GM10266 (cell line): Measurements from ENCODE around the gene AGPAT4.
"Not testable (repeated sequence)": the region's sequence is repeated elsewhere in the genome, so short reads cannot be mapped to it uniquely, and the experiment has no call there.

ENCODE experiments used
- DNase-seq: peaks from one replicate; pipeline ENCODE4 v3.0.0; 2012; ENCODE audit errors: extremely low spot score
- TF ChIP-seq, protein P1 (sequence below): IDR thresholded peaks from 2 replicates; pipeline ENCODE4 v1.5.1; 2012; ENCODE audit warnings: mild to moderate bottlenecking, low read depth; ENCODE audit not compliant: control insufficient read depth, insufficient read depth; ENCODE audit errors: missing control alignments

Gene AGPAT4

DNA sequence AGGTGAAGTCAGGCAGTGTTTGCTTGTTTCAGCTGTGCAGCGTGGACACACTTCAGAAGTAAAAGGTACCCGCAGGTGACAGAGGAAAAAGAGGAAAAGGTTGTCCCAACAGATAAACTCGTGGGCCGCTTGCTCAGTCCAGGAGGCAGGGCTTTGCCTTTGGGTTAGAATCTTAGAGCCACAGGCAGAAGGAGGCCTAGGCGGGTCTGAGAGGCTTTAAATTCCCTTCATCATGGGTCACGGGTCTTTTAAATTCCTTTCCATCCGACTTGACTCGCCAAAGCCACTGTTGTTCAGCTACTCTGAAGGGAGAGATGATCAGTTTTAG is 48.2 kb downstream of the AGPAT4 start:
- TF ChIP-seq, protein P1, sequence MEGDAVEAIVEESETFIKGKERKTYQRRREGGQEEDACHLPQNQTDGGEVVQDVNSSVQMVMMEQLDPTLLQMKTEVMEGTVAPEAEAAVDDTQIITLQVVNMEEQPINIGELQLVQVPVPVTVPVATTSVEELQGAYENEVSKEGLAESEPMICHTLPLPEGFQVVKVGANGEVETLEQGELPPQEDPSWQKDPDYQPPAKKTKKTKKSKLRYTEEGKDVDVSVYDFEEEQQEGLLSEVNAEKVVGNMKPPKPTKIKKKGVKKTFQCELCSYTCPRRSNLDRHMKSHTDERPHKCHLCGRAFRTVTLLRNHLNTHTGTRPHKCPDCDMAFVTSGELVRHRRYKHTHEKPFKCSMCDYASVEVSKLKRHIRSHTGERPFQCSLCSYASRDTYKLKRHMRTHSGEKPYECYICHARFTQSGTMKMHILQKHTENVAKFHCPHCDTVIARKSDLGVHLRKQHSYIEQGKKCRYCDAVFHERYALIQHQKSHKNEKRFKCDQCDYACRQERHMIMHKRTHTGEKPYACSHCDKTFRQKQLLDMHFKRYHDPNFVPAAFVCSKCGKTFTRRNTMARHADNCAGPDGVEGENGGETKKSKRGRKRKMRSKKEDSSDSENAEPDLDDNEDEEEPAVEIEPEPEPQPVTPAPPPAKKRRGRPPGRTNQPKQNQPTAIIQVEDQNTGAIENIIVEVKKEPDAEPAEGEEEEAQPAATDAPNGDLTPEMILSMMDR: no peak
- DNase-seq: no peak

DNA sequence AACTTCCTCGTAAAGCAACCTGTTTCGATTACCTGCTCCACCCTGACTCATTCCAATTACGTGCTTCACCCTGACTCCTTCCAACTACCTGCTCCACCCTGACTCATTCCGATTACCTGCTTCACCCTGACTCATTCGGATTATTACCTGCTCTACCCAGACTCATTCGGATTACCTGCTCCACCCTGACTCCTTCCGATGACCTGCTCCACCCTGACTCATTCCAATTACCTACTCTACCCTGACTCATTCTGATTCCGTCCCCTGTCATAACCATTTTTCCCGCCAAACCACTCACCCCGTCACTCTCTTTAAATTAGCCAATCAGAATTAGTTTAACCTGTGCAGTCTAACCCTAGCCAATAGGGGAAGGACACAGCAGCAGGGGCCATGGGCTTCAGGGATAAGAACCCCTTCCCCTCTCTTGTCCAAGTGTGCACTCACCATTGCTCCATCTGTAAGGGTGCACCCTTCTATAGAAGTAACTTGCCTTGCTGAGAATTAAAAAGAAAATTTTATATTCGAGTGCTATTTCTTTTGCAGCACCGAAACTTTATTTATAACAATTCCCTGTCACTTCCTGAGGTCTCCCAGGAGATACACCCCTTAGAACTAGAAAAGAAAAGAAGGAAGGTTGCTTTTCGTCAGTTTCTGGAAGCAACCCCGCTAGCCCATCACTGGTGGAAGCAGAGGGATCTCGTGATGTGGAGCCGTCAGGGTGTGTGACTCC is 48.7 kb downstream of the AGPAT4 start:
- DNase-seq: not testable (repeated sequence)

DNA sequence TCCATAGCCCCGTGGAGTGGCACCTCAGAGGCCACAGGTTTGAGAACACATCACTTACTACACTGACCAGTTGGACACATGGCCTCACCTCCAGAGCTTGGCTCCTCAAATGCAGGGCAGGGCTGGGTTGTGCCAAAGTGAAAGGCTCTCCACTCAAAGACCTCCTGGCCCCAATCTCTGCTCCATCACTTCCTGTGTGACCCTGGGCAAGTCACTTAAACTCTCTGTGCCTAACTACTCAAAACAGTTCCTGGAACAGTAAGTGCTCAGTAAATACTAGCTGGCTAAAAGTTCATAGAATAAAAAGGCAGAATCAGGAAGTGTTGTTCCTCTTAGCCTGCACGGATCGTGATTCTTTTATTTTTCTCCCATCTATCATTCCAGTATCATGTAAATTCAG is 50.2 kb downstream of the AGPAT4 start:
- TF ChIP-seq, protein P1: no peak
- no peak for DNase-seq

DNA sequence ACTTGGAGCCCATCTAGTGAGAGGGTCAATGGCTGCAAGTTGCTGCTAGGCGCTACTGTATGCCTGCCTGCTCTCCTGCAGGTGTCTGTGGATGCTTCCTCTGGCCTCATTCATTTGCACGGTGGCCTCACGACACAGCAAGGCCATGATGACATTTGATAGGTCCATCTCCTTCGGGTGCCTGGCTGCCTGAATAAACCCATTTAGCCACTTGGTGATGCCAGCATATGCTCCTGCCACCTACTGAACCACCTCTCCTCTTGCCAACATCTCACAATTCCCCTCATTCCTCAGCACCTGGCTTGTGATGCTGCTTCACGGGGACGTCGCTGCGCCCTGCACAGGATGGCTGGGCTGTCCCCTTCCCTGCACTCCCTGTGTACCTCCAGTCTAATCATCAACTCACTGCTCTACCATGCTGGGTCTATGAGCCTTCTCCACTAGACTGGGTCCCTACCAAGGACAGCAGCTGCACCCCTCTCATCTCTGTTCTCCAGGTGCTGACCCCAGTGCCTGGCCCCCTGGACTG is 51.1 kb downstream of the AGPAT4 start:
- TF ChIP-seq, protein P1: no peak
- DNase-seq: no peak

DNA sequence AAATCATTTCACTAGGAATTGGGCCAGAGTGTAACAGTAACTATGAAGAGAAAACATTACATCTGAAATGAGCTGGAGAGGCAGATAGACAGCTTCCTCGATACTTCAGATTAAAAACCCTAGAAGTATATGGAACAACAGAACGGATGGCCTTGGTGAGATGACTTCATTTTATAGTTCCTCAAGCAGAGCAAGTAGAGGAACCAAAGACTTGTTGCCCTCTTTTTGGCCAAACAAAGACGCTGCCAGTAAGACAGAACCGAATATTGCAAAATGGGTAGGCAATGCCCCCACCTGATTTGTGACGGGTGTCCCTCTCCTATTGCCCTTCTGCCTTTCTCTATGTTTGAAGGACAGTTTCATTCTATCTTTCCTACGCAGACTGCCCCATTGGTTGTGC is 53.5 kb downstream of the AGPAT4 start:
- TF ChIP-seq, protein P1: no peak
- no peak for DNase-seq

DNA sequence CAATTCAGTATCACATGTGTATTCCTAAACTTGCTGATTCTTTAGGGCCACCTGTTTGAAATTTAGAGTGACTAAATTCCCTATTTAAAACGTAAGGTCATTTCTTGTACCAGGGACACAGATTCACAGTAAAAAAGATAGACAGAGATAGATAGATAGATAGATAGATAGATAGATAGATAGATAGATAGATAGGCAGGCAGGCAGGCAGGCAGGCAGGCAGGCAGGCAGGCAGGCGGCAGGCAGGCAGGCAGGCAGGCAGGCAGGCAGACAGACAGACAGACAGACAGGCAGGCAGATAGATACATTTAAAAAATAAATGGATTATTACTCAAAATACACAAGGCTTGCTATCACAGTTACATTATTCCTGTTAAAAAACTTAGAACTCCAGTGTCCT is 54.2 kb downstream of the AGPAT4 start:
- TF ChIP-seq, protein P1: no peak

DNA sequence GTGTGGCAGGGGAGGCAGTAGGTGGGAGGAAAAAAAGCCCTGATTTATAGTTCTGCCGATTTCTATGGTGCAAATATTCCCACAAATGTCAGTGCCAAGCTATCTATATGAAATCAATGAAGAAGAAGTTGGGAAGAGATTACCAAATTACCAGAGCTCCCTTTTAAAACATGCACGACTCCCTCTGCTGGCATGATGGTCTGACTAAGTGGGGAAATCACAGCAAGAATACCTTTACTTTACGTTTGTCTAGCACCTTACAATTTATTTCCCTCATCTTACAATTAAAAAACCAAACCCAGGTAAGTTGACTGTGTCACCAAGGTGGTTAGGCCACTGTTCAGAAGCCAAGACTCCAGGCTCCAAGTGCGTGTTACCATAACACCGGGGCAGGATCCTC is 55.6 kb downstream of the AGPAT4 start:
- TF ChIP-seq, protein P1: no peak
- DNase-seq: no peak

More for the DNA sequence above, 54.2 kb downstream of the AGPAT4 start:
- no peak for DNase-seq

DNA sequence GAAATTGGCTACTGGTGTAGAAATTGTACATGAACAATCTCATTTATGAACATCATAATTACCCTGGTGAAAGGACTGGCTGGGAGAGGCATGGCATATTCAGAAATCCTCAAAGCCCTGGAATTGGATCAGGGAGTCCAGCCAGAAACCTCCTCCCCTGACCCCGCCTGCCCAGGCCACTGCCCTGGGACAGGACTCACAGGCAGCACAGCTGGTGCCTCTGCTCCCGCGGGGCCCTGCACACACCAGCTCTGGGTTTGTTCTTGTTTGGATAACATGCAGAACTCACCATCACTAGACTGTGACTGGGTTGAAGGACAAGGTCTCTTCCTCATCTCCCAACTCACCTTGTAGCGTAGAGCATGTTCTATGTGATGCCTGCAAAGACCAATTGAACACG is 56.2 kb downstream of the AGPAT4 start:
- TF ChIP-seq, protein P1: no peak
- DNase-seq: no peak
